GM13977 (cell line): ENCODE results near the gene SH3RF3.

Experiments used
- DNase-seq: peaks from one replicate; pipeline ENCODE4 v3.0.0; 2012; ENCODE audit warnings: low spot score
- in situ Hi-C: fragments of 300-500 bp; cut with MboI; formaldehyde crosslinking; loops from one replicate; pipeline ENCODE4 v1.12.0; 2022; ENCODE audit warnings: low sequenced_read_pairs, low pct_unique_long_range_greater_than_20kb, mixed read lengths, inconsistent platforms; ENCODE audit not compliant: unreplicated experiment
- TF ChIP-seq, protein P1 (sequence below): IDR thresholded peaks from 2 replicates; pipeline ENCODE4 v1.5.1; 2012; ENCODE audit warnings: mild to moderate bottlenecking, control low read depth; ENCODE audit not compliant: insufficient read depth; ENCODE audit errors: extremely low read depth, missing control alignments

Gene SH3RF3

DNA sequence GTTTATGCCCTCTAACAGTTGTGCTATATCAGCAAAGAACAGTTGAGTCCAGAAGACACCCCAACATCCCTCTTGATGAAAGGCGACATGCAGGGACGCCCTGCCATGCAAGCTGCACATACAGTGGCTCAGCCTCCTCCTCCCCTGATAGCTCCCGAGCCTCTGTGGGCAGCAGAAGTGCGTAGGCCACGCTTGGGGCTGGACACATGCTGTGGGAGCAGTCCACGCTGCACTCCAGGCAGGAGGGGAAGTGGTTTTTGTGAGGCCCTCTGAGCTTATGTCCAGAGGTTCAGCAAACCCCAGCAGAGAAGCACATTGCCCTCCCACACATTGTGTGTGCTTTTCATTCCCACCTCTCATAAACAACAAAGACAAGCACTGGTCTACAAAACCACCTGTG is 322.7 kb downstream of the SH3RF3 start:
- in situ Hi-C loops, result no loop called here
- DNase-seq, result no peak
- TF ChIP-seq, protein P1, sequence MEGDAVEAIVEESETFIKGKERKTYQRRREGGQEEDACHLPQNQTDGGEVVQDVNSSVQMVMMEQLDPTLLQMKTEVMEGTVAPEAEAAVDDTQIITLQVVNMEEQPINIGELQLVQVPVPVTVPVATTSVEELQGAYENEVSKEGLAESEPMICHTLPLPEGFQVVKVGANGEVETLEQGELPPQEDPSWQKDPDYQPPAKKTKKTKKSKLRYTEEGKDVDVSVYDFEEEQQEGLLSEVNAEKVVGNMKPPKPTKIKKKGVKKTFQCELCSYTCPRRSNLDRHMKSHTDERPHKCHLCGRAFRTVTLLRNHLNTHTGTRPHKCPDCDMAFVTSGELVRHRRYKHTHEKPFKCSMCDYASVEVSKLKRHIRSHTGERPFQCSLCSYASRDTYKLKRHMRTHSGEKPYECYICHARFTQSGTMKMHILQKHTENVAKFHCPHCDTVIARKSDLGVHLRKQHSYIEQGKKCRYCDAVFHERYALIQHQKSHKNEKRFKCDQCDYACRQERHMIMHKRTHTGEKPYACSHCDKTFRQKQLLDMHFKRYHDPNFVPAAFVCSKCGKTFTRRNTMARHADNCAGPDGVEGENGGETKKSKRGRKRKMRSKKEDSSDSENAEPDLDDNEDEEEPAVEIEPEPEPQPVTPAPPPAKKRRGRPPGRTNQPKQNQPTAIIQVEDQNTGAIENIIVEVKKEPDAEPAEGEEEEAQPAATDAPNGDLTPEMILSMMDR, result no peak

GRCh38 chr2:109452318-109453305 is 323.6 kb downstream of the SH3RF3 start:
- no peak for DNase-seq
- in situ Hi-C loops, result no loop called here
- TF ChIP-seq, protein P1, result no peak

- in situ Hi-C loops, result no loop called here
- TF ChIP-seq, protein P1, result no peak
- no peak for DNase-seq
Observed at GRCh38 chr2:109453371-109453995, 324.5 kb downstream of the SH3RF3 start.

- in situ Hi-C loops, result no loop called here
- TF ChIP-seq, protein P1, result no peak
- DNase-seq, result no peak
Observed at GRCh38 chr2:109454304-109454703, 325.3 kb downstream of the SH3RF3 start.

GRCh38 chr2:109454765-109455394 is 325.9 kb downstream of the SH3RF3 start:
- in situ Hi-C loops, result no loop called here
- TF ChIP-seq, protein P1, result no peak
- DNase-seq, result no peak
